GM13976 (cell line): Measurements from ENCODE around the gene RBM15B.

Experiments used
- DNase-seq: peaks from one replicate; pipeline ENCODE4 v3.0.0; 2012; ENCODE audit warnings: low spot score
- in situ Hi-C: fragments of 300-500 bp; cut with MboI; formaldehyde crosslinking; loops from one replicate; pipeline ENCODE4 v1.12.0; 2022; ENCODE audit warnings: low sequenced_read_pairs, mixed read lengths, inconsistent platforms; ENCODE audit not compliant: unreplicated experiment
- TF ChIP-seq, protein P1 (sequence below): IDR thresholded peaks from 2 replicates; pipeline ENCODE4 v1.5.1; 2012; ENCODE audit warnings: borderline replicate concordance, mild to moderate bottlenecking; ENCODE audit not compliant: insufficient read depth; ENCODE audit errors: extremely low read depth, missing control alignments, control extremely low read depth

Gene RBM15B, protein sequence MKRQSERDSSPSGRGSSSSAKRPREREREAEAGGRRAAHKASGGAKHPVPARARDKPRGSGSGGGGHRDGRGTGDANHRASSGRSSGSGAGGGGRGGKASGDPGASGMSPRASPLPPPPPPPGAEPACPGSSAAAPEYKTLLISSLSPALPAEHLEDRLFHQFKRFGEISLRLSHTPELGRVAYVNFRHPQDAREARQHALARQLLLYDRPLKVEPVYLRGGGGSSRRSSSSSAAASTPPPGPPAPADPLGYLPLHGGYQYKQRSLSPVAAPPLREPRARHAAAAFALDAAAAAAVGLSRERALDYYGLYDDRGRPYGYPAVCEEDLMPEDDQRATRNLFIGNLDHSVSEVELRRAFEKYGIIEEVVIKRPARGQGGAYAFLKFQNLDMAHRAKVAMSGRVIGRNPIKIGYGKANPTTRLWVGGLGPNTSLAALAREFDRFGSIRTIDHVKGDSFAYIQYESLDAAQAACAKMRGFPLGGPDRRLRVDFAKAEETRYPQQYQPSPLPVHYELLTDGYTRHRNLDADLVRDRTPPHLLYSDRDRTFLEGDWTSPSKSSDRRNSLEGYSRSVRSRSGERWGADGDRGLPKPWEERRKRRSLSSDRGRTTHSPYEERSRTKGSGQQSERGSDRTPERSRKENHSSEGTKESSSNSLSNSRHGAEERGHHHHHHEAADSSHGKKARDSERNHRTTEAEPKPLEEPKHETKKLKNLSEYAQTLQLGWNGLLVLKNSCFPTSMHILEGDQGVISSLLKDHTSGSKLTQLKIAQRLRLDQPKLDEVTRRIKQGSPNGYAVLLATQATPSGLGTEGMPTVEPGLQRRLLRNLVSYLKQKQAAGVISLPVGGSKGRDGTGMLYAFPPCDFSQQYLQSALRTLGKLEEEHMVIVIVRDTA

DNA sequence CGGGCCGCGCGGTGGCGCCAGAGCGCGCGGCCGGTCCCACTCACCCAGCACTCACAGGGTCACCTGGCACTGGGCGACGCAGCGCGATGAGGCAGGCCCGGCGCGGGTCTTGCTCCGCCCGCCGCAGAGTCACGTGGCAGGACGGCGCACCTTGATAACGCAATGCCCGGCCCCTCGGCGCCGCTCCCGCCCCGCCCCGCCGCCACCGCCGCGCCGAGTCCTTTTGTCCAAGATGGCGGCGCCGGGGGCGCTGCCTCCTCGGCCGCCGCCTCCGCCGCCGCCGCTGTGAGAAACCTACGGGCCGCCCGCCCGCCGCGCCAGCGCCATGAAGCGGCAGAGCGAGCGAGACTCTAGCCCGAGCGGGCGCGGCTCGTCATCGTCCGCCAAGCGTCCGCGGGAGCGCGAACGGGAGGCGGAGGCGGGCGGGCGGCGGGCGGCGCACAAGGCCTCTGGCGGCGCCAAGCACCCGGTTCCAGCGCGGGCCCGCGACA lies at the start of gene RBM15B:
Gene RBM15B (plus strand): TSS at position 211 of the 491 bp plus-strand sequence. CDS start 115 bp downstream, at position 326.
- TF ChIP-seq, protein P1, sequence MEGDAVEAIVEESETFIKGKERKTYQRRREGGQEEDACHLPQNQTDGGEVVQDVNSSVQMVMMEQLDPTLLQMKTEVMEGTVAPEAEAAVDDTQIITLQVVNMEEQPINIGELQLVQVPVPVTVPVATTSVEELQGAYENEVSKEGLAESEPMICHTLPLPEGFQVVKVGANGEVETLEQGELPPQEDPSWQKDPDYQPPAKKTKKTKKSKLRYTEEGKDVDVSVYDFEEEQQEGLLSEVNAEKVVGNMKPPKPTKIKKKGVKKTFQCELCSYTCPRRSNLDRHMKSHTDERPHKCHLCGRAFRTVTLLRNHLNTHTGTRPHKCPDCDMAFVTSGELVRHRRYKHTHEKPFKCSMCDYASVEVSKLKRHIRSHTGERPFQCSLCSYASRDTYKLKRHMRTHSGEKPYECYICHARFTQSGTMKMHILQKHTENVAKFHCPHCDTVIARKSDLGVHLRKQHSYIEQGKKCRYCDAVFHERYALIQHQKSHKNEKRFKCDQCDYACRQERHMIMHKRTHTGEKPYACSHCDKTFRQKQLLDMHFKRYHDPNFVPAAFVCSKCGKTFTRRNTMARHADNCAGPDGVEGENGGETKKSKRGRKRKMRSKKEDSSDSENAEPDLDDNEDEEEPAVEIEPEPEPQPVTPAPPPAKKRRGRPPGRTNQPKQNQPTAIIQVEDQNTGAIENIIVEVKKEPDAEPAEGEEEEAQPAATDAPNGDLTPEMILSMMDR: peak; percentile 98
- in situ Hi-C loops: no loop called here
- peak; percentile 98 for DNase-seq

DNA sequence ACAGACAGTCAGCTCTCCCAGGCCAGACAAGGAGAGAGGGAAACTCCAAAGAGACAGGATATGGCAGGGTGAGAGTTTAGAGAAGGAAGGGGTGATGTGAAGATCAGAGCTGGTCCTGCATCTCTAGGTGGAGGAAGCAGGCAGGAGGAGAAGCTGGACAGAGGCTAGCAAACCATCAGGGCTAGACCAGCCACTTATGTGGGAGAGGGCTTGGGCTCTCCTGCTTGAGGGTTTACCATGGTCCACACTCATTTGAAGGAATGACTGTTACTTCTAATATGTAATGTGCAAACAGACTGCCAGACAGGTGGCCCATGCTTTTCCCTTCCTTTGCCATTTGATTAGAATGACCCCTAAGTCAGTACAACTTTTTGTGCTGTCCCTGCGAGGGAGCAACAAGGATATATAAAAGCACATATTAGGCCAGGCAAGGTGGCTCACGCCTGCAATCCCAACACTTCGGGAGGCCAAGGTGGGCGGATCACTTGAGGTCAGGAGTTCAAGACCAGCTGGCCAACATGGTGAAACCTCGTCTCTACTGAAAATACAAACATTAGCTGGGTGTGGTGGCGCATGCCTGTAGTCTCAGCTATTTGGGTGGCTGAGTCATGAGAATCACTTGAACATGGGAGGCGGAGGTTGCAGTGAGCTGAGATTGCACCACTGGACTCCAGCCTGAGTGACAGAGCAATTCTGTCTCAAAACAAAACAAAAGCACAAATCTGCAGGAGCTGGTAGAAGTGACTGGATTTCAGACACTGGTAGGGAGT lies 47.0 kb upstream of the RBM15B start:
- in situ Hi-C loops: no loop called here
- TF ChIP-seq, protein P1: no peak
- no peak for DNase-seq

DNA sequence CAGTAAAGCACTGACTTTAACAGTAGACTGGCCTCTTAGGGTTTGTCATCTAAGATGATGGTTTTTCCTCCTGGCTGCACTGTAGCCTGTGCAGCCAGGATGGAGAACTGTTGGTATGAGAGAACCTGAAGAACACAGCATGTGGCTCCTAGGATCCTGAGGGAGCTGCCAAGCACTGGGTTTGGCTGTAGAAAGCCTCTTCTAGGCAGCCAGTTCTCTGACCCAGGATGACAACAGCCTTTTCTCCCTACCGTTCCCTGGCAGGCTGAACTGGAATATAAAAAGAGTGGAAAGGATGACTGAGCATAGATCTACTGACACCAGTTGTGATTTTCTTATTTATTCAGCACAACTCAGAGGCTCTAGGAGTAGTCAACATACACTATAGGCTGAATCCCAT lies 40.3 kb upstream of the RBM15B start:
- DNase-seq: no peak
- in situ Hi-C loops: loop anchor here (25.0 kb wide), 1 partner anchor 388 kb away; no protein-coding TSS in a partner anchor
- TF ChIP-seq, protein P1: no peak

DNA sequence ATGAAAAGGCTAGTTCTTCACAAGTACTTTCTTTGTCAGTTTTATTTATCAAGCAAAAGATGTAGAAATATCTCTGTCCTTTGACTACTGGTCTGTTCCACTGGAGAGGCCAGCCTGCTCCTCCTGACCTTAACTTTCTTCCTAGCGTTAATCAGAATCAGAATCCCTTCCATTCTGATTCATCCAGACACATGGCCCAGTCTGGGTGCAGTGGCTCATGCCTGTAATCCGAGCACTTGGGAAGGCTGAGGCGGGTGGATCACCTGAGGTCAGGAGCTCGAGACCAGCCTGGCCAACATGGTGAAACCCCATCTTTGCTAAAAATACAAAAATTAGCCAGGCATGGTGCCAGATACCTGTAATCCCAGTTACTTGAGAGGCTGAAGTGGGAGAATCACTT lies 38.0 kb upstream of the RBM15B start:
- TF ChIP-seq, protein P1: no peak
- in situ Hi-C loops: loop anchor here (25.0 kb wide), 1 partner anchor 391 kb away; no protein-coding TSS in a partner anchor
- no peak for DNase-seq

DNA sequence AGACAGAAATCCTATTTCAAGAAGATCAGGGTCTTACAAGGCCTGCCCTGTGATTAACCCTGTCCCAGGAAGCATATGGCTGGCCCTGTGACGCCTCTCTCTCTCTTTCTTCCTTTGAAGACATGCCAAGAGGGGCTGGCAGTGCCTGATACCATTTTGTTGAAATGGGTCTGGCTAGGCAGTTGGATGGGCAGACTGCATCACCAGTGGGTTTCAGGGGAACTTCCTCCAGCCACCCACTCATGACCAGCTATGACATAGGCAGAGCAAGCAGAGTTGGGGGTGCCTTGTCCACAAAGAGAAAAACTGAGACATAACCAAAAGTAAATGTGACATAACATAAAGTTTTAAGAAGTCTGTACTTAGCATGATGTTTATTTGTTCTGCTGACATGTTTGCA lies 37.4 kb upstream of the RBM15B start:
- in situ Hi-C loops: loop anchor here (25.0 kb wide), 1 partner anchor 391 kb away; no protein-coding TSS in a partner anchor
- no peak for DNase-seq

More for the DNA sequence above, 37.4 kb upstream of the RBM15B start:
- TF ChIP-seq, protein P1: no peak
